ENCODE data around the gene MYLK.

The MYLK gene

DNA sequence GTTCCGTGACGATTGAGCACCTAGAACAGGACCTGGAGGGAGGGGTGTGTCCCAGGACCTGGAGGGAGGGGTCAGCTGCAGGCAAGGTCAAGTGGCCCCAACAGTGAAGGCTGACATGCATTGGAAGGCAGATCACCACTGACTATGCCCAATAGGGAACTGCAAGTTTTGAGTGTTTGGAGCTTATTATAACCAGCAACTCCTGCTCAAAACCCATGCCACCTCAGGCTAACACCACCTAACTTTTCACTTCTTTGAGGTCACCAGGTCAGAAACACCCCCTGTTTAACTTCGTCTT is 93.1 kb downstream of the MYLK start:
- DNase-seq = no peak

GRCh38 chr3:123790254-123791072 is 93.7 kb downstream of the MYLK start:
- no peak for DNase-seq

- DNase-seq = no peak
Measured at GRCh38 chr3:123789760-123790159, 94.4 kb downstream of the MYLK start.

- no peak for DNase-seq
Measured at GRCh38 chr3:123789160-123789559, 95.0 kb downstream of the MYLK start.

DNA sequence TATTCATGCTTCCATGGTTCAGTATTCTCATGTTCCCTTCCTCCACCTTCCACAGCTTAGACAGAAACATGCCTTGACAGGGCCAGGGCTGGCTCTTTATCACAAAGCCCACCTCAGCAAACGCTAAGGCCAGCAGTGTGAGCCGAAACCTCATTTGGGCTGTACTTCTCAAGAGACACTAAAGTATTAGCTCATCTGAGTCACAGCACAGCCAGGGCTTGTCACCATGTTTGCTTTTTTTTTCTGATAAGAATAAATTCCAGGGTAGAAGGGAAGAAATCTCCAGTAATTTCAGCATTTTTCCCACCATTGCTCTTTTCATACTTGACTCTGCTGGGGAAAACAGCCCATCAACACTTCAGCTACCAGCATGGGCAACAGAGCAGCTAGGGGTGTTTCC is 95.4 kb downstream of the MYLK start:
- no peak for DNase-seq

GRCh38 chr3:123787133-123787532 is 97.0 kb downstream of the MYLK start:
- DNase-seq = no peak

GRCh38 chr3:123785602-123786001 is 98.5 kb downstream of the MYLK start:
- no peak for DNase-seq

- DNase-seq = no peak
Measured at GRCh38 chr3:123783811-123784210, 100.3 kb downstream of the MYLK start.

DNA sequence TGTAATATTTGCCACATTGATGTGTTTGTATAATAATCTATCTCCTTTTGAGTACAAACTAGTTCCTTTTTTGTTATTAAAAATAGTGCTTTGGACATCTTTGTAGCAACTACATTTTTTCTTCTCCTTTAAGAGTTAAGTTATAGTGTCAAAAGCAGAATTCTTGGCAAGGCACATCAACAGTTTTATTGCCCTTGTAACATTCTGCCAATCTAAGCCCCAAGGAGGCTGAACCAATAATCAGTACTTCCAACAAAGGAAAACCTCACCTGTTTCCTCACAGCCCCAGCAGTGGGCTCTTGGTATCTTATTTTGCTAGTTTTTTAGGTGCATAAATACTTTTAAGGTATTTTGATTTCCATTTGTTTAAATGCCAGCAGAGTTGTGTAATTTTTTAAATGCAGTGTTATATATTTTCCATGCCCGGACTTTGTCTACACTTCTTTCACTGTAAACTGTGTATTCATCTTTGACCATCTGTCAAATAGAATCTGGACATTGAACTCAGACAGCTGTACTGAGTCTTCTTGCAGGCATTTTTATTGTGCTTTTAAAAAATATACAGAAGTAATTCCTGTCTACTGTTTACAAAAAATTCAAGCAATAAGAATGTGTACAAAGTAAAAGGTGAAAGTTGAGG is 101.0 kb downstream of the MYLK start:
- DNase-seq = no peak

- no peak for DNase-seq
Measured at GRCh38 chr3:123782488-123782887, 101.6 kb downstream of the MYLK start.

DNA sequence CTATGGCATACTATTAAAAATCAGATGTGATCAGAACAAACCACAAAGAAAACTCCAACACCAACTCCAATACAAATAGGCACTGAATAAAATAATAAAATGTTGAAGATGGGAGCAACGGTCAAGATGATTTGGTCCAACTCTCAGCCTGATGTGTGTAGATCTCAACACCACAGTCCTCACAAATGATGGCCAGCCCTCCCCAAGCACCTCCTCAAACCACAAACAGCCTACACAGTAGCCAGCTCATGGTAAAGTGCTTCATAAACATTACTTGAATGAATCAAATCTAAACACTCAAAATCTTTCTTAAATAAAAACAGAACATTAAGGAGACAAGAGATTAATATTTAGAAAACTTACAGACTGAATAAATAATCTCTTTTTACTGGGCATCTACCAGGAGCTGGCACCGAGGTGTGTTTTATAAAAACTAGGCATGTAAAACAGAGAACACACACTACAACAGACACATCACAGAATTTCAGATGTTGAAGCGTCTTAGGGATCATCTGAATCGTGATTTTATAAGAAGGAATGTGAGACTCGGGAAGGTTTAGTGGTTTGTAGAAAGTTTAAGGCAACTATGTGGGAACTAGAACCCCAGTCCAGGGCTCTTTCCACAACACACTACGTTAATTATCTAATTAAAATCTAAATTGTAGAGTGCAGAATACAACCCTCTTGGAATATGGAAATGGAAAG is 102.4 kb downstream of the MYLK start:
- DNase-seq = no peak

DNA sequence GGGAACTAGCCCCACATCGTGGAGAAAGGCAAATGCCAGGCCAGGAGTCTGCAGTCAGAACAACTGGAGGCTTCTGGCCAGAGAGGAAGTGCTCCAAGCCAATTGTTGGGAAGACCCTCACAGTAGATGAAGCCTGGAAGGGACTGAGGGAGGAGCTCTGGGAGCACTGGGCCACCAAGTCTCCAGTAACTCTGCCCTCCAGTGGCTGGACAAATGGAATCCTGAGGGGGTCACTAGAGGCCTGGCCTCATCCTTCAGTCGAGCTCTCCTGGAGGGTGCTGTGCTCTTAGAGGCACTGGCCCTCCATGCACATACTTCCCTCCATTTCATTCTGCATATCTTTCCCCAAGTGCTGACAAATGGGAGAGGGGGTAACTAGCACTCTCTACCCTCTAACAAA is 103.0 kb downstream of the MYLK start:
- no peak for DNase-seq

GRCh38 chr3:123780656-123781055 is 103.5 kb downstream of the MYLK start:
- no peak for DNase-seq

GRCh38 chr3:123779655-123780231 is 104.4 kb downstream of the MYLK start:
- DNase-seq = no peak

DNA sequence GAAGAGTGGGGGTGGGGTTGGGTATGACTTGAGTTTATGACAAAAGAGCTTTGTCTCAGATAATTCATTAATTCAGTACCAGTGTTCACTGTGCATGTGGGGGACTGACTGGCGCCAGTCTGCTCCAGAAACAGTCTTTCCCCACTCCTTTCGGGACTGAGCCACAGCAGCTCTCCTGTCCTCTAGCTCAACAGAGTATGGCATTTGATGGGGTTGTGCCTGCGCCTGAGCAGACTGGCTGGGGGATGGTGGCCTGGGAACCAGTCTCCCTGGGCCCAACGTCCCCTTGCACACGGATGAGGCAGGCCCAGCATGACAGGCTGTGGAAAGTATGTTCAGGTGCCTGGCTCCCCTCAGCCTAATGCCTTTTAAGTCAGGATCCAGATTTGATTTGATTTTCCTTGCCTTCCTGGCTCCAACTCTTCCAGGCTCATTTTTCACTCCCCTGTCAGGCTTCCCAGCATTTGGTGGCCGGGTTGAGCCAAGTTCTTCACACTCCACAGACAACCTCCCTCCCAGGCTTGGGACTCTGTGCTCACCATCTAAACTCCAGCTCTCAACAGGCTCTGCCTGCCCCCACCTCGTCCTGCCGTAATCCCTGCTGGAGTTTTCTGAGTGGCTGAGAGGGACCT is 105.0 kb downstream of the MYLK start:
- no peak for DNase-seq

GRCh38 chr3:123778525-123778924 is 105.6 kb downstream of the MYLK start:
- DNase-seq = no peak

GRCh38 chr3:123776071-123776782 is 107.9 kb downstream of the MYLK start:
- no peak for DNase-seq

DNA sequence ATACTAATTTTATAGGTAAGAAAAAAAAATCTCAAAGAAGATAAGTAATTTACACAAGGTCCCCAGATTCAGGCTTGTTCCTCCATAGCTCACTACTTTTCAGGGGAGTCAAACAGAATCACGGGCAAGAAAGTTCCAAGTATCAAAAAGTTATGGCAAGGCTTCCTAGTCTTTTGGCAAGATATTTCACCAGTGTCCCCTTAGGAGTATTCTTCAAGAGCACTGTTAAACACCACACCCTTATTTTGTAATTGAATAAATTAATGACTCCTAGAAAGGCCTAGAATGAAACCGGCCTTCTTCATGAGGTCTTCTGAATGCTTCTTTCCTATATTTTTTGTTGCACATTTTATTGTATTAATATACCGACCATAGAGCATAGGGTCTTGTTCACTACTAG is 109.7 kb downstream of the MYLK start:
- DNase-seq = no peak

DNA sequence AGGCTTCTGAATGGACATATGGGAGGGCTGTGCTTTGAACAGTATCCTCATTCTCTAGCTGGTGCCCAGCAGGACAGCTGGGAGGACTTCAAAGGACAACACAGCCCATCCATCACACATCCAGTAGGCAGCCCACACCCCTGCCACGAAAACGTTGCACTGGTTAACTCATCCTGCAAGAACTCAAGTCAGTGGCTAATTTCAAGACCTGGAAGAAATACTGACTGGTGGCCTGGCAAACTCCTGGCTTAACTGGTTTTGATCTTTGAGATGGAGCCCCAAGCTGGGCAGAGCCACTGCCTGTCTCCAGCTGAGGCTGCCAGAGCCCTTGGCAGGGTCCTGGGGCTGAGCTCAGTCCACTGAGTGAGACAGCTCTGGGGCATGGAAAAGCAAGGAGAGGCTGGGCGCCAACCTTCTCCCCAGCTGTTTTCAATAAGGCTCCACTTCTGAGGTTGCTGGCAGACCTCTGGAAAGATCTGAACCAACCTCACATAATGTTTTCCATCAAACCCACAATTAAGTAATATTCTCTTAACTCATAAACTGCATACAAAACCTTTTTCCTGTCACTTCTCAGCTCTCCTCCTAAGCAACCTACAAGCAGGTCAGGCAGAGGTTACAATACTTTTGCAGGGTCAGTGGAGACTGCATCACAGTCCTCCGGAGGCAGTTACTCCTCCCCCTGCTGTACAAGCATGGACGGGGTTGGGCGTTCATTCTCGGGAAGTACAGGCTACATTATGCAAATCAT is 110.3 kb downstream of the MYLK start:
- DNase-seq = no peak

- no peak for DNase-seq
Measured at GRCh38 chr3:123769356-123769743, 114.8 kb downstream of the MYLK start.

DNA sequence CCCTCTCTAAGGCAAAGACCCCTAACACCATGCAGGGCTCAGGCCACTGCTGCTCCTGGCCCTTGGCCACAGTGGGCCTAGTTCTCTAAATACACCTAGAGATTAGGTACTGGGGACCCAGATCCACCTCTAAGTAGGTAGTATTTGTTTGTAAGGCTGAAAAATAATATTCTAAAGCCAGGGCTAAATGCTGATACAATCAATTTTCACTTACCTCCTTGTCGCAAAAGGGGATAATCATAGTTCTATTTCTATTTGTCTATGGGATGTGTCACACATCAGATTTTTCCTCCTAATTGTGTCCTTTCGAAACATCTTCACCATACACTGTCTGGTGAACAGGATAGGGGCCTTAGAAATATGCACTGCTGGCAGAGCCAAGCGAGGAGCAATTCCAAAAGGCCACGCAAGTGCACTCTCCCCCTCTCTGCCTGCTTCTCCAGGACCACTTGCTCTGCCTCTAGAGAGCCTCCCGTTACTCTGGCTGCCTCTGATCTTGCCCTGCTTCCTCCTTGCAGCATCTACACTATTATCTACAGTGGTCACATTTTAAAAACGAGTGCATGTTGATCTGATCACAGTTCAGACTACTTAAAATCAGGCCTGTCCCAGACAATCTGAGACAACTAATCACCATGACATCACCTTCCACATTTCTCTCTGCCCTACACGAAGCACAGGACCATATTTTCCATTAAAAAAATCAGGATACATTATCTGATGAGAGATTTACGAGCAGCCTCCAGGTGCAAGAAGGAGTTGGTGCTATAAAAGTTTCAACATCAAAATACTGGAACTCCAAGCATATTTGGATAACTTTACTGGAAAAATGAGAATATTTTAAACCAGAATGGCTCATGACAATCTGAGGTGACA is 115.4 kb downstream of the MYLK start:
- DNase-seq = no peak

Measured in NCI-H1417 treated with DMSO at 0.1 percent for 48 hours (cell line).